ENCODE results near the gene DACH1.

The DACH1 gene

DNA sequence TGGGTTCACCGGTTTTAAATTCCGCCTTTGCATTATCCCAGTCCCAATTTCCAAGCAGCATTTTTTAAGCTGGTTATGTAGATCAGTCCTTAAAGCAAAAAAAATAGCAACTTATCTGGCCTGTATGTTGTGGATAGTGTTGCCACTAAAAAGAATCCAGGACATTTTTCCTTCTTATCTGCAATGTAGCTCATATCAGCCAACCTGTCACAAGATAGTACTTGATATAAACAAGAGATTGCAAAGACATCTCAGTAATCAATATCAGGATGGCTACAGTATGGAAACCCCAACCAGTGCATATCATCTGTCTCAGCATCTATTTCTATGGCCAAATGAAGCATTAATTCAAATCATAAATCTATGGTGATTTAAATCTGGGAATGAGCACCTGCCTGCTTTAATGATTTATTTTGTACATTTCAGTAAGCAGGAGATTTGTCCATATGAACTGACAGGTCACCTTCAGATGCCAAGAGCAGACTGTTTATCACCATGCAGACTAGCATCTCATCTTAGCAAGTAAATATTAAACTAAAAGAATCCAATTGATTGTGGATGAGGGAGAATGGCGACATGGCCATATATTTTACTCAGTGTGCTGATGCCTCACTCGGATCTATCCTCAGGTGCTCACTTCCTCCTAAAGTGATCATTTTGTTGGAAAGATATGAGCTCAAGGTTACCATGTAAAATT is 240.4 kb downstream of the DACH1 start:
- H3K4me3 ChIP-seq (replicated peaks; ENCODE audit: low read depth, low read length): no peak overlapping the region
- TF ChIP-seq, protein P1, sequence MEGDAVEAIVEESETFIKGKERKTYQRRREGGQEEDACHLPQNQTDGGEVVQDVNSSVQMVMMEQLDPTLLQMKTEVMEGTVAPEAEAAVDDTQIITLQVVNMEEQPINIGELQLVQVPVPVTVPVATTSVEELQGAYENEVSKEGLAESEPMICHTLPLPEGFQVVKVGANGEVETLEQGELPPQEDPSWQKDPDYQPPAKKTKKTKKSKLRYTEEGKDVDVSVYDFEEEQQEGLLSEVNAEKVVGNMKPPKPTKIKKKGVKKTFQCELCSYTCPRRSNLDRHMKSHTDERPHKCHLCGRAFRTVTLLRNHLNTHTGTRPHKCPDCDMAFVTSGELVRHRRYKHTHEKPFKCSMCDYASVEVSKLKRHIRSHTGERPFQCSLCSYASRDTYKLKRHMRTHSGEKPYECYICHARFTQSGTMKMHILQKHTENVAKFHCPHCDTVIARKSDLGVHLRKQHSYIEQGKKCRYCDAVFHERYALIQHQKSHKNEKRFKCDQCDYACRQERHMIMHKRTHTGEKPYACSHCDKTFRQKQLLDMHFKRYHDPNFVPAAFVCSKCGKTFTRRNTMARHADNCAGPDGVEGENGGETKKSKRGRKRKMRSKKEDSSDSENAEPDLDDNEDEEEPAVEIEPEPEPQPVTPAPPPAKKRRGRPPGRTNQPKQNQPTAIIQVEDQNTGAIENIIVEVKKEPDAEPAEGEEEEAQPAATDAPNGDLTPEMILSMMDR (IDR thresholded peaks at IDR 0.05; ENCODE audit: low read length, missing control alignments): no peak
- no peak for DNase-seq (ENCODE audit: low read depth)

DNA sequence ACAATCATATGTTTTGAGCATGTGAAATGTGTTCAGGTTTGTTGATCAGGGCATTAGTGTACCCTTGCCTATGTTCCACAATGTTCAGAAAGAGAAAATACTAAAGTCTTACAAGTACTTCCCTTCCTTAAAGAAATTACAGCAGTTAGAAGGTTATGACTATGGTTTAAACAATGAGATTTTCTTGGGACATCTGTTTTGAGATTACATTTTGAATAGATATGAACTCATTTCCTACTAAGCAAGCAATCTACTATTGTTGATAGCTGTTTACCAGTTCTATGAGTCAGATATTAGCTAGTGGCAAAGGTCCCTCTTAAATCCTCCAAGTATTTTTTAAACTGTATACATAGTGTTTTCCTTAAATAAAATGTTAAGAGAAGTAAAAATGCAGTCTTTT is 241.3 kb downstream of the DACH1 start:
- H3K4me3 ChIP-seq (replicated peaks; ENCODE audit: low read depth, low read length): no peak overlapping the region
- peak; percentile 80 for DNase-seq (ENCODE audit: low read depth)
- TF ChIP-seq, protein P1 (IDR thresholded peaks at IDR 0.05; ENCODE audit: low read length, missing control alignments): no peak

DNA sequence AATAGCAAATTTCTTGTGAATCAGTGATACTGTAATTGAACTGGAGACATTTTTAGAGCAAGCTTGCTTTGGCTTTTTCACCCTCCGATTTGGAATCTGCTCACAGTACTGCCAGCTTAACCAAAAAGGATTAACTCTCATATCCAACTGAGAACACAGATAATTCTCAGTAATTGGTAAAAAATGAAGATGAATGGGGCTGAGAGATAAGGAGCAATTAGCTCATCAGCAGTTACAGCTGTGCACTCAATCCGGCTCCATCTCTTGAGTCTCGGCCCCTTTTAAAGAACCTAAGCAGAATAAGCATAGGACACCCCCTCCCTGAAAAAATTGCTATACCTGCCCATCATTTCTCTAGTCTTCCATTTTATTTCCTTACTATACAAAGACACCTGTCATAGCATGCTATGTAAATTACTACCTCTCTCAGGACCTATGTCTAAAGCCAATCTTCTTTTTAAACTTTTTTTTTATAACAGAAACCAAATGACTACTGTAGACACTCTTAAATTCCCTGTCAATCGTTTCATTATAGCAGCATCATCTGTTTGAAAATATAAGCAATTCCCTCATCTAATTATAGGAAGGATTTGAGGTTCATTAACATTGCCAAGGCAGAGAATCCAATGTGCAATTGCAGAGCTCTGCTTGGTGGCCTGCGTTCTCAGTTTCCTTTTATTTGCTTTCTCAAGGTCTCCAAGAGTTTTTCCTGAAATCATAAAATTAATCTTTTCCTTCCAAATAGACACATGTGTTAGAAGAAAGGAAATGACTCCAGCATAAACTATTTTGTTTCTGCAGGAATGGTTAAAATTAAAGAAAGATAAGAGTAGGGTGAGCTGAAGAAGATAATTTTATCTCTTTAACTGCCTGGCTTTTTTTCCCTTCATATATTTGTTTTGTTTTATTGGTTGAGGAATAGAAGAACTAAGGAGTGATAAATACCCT is 242.1 kb downstream of the DACH1 start:
- peak overlapping the region; percentile 2 for H3K4me3 ChIP-seq (replicated peaks; ENCODE audit: low read depth, low read length)
- no peak for DNase-seq (ENCODE audit: low read depth)
- TF ChIP-seq, protein P1 (IDR thresholded peaks at IDR 0.05; ENCODE audit: low read length, missing control alignments): no peak

DNA sequence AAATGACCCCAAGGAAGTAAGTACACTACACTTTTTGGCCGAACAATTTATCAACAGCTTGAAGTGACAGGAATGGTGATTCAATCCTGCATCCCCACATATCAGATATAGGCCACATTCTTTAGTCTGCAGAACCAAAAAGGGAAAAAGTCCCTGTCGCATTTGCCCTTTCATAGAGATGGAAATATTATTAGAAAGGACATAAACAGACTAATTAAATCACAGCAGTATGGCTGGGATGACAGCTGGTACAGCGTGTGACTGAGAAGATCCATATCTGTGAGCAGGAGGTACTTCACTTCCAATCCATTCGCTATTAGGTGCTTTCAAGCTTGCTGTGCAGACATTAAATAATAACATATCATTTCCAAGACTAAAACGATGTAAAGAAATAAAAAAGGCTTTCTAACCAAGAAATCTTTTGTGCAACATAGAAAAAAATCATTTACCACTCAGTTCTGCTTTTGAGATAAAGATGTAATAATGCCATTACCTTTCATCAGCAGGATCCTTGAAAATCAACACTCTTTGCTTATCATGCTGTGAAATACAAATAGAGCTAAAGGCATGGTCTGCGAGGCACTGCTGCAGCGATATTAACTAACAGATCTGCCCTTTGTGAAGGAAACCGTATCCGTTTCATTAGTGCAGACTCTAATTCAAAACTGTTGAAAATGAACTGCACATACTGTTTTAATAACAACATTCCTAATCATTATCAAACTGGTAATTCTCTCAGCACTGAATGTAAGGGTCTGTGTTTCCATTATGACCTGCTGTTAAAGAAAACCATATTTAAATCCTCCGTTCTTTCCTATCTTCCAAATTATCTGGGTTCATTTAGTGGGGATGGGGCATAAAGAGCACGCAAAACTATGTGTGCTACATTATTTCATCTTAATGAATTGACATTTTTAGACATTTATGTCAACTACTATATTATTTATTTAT is 245.6 kb downstream of the DACH1 start:
- no peak for DNase-seq (ENCODE audit: low read depth)
- TF ChIP-seq, protein P1 (IDR thresholded peaks at IDR 0.05; ENCODE audit: low read length, missing control alignments): no peak

GRCh38 chr13:71619096-71619495 is 247.9 kb downstream of the DACH1 start:
- TF ChIP-seq, protein P1 (IDR thresholded peaks at IDR 0.05; ENCODE audit: low read length, missing control alignments): no peak
- no peak for DNase-seq (ENCODE audit: low read depth)
- H3K4me3 ChIP-seq (replicated peaks; ENCODE audit: low read depth, low read length): no peak overlapping the region

More for the DNA sequence above, 245.6 kb downstream of the DACH1 start:
- H3K4me3 ChIP-seq (replicated peaks; ENCODE audit: low read depth, low read length): no peak overlapping the region

GRCh38 chr13:71618159-71618558 is 248.8 kb downstream of the DACH1 start:
- TF ChIP-seq, protein P1 (IDR thresholded peaks at IDR 0.05; ENCODE audit: low read length, missing control alignments): no peak
- peak; percentile 38 for DNase-seq (ENCODE audit: low read depth)

More at GRCh38 chr13:71618159-71618558, 248.8 kb downstream of the DACH1 start:
- no peak overlapping the region for H3K4me3 ChIP-seq (replicated peaks; ENCODE audit: low read depth, low read length)

Data from fibroblast of pulmonary artery (primary cell).